GM23338 (cell line): Measurements from ENCODE around the gene AP1S2. TPM values are rescaled to one million over a fixed set of nuclear protein-coding genes. Genes with fewer than 3 reads are reported as not detected.

Experiments
- ATAC-seq: fragments of 200-7000 bp; cut with Tn5 transposase; 3 replicates; pipeline ENCODE4 v1.9.1; 2020
- DNase-seq: peaks from one replicate; pipeline ENCODE4 v3.0.0-alpha.2; 2015; ENCODE audit warnings: low spot score
- H2AFZ ChIP-seq: fragments of 200-600 bp; sonication (generic); 2 replicates; pipeline ENCODE4 v1.8.0; 2016; ENCODE audit warnings: antibody characterized with exemption, mild to moderate bottlenecking, moderate library complexity
- H3F3A ChIP-seq: fragments of 200-600 bp; sonication (generic); replicated peaks from 2 replicates; pipeline ENCODE4 v1.8.0; 2017; ENCODE audit warnings: antibody characterized with exemption, mixed run types, low read depth
- H3K27ac ChIP-seq: fragments of 200-600 bp; sonication (generic); 2 replicates; pipeline ENCODE4 v1.6.1; 2016; ENCODE audit warnings: low read depth
- H3K27me3 ChIP-seq: fragments of 200-600 bp; sonication (generic); 2 replicates; pipeline ENCODE4 v1.8.0; 2016; ENCODE audit warnings: mild to moderate bottlenecking, mixed run types, moderate library complexity; ENCODE audit not compliant: insufficient read depth
- H3K36me3 ChIP-seq: fragments of 200-600 bp; sonication (generic); 2 replicates; pipeline ENCODE4 v1.8.0; 2016; ENCODE audit warnings: mild to moderate bottlenecking; ENCODE audit not compliant: insufficient read depth
- H3K4me1 ChIP-seq: fragments of 200-600 bp; sonication (generic); 2 replicates; pipeline ENCODE4 v1.8.0; 2016; ENCODE audit warnings: mild to moderate bottlenecking, moderate library complexity; ENCODE audit not compliant: insufficient read depth
- H3K4me2 ChIP-seq: fragments of 200-600 bp; sonication (generic); 2 replicates; pipeline ENCODE4 v1.7.1; 2017; ENCODE audit warnings: mixed run types
- H3K4me3 ChIP-seq: fragments of 200-600 bp; sonication (generic); 2 replicates; pipeline ENCODE4 v1.6.1; 2016; ENCODE audit warnings: mixed run types
- H3K79me2 ChIP-seq: fragments of 200-600 bp; sonication (generic); replicated peaks from 2 replicates; pipeline ENCODE4 v1.8.0; 2017; ENCODE audit warnings: mild to moderate bottlenecking; ENCODE audit not compliant: insufficient read depth
- H3K9me2 ChIP-seq: fragments of 200-600 bp; sonication (generic); 2 replicates; pipeline ENCODE4 v1.8.0; 2017; ENCODE audit not compliant: insufficient read depth
- H4K20me1 ChIP-seq: fragments of 200-600 bp; sonication (generic); replicated peaks from 2 replicates; pipeline ENCODE4 v1.8.0; 2017; ENCODE audit warnings: mild to moderate bottlenecking; ENCODE audit not compliant: insufficient read depth
- H3K27ac Mint-ChIP-seq: 2 replicates; pipeline ENCODE4 v1.8.0; 2020; ENCODE audit warnings: inconsistent platforms, mild to moderate bottlenecking, moderate library complexity, mixed read lengths
- H3K27me3 Mint-ChIP-seq: 3 replicates; pipeline ENCODE4 v1.8.0; 2022; ENCODE audit warnings: low read depth, mild to moderate bottlenecking, moderate library complexity, mixed read lengths, inconsistent platforms; ENCODE audit not compliant: insufficient read depth, poor library complexity
- H3K36me3 Mint-ChIP-seq: 3 replicates; pipeline ENCODE4 v1.8.0; 2021; ENCODE audit warnings: low read depth, mild to moderate bottlenecking, inconsistent platforms, moderate library complexity, mixed read lengths
- H3K4me1 Mint-ChIP-seq: 3 replicates; pipeline ENCODE4 v1.8.0; 2020; ENCODE audit warnings: mild to moderate bottlenecking, inconsistent platforms, mixed read lengths
- H3K4me3 Mint-ChIP-seq: 3 replicates; pipeline ENCODE4 v1.8.0; 2021; ENCODE audit warnings: moderate library complexity, mild to moderate bottlenecking, inconsistent platforms, mixed read lengths
- H3K9me3 Mint-ChIP-seq: 3 replicates; pipeline ENCODE4 v1.8.0; 2020; ENCODE audit warnings: moderate library complexity, mild to moderate bottlenecking, inconsistent platforms, mixed read lengths
- CREB1 ChIP-seq: fragments of 250-450 bp; sonication (Bioruptor Pico); IDR thresholded peaks from 2 replicates; pipeline ENCODE4 v1.5.0; 2020; ENCODE audit warnings: low read depth, mild to moderate bottlenecking, moderate library complexity
- EZH2 ChIP-seq: fragments of 200-600 bp; sonication (generic); IDR thresholded peaks from one replicate; pipeline ENCODE4 v1.8.0; 2017; ENCODE audit warnings: antibody characterized with exemption, mild to moderate bottlenecking, low read depth; ENCODE audit not compliant: unreplicated experiment
- EZH2phosphoT487 ChIP-seq: fragments of 200-600 bp; sonication (generic); IDR thresholded peaks from one replicate; pipeline ENCODE4 v1.8.1; 2018; ENCODE audit warnings: antibody characterized with exemption; ENCODE audit not compliant: unreplicated experiment
- JUNB ChIP-seq: IDR thresholded peaks from one replicate; pipeline ENCODE4 v1.6.1; 2016; ENCODE audit warnings: antibody characterized with exemption; ENCODE audit not compliant: unreplicated experiment
- POLR2AphosphoS5 ChIP-seq: IDR thresholded peaks from 2 replicates; pipeline ENCODE4 v1.6.1; 2016; ENCODE audit warnings: antibody characterized with exemption, low read depth
- ZNF114 ChIP-seq: fragments of 250-450 bp; sonication (Bioruptor Pico); IDR thresholded peaks from 2 replicates; pipeline ENCODE4 v1.5.0; 2020; ENCODE audit warnings: mild to moderate bottlenecking, moderate library complexity
- ZNF331 ChIP-seq: fragments of 250-450 bp; sonication (Bioruptor Pico); IDR thresholded peaks from 2 replicates; pipeline ENCODE4 v1.5.0; 2020; ENCODE audit warnings: low read depth, mild to moderate bottlenecking, moderate library complexity
- polyA plus RNA-seq: library from polyadenylated mRNA; unstranded; fragments of >200 nt; fragmentation: Nextera tagmentation; extraction: Ambion mirVana; gene quantifications from 2 replicates; pipeline ENCODE4 v1.2.1, GENCODE V29; 2016
- total RNA-seq: library from RNA; depleted of rRNA; stranded (reverse); fragments of >200 nt; shearing (Covaris generic); gene quantifications from 2 replicates; pipeline ENCODE4 v1.2.3, GENCODE V29; 2014
- TF ChIP-seq, protein P1 (sequence below): fragments of 250-450 bp; sonication (Bioruptor Pico); IDR thresholded peaks from 2 replicates; pipeline ENCODE4 v1.5.0; 2020; ENCODE audit warnings: mild to moderate bottlenecking, moderate library complexity

The AP1S2 gene
- total and polyA plus RNA-seq, 2 experiments from 2014 or later: 160 to 251 TPM

- H4K20me1 ChIP-seq: no peaks in the 10 kb centered on the region
- peak; percentile 93 for ATAC-seq
- H3K4me1 ChIP-seq: no peaks in the 10 kb centered on the region
- peak within 1 kb of the TSS; percentile 77 for H3K4me2 ChIP-seq
- H3K27ac ChIP-seq: peak within 1 kb of the TSS; percentile 87
- DNase-seq: peak; percentile 81
- H3K4me1 Mint-ChIP-seq: 0 out of 3 replicates have a peak, but pooled peaks cover 2% of the 10 kb centered on the region
- no peak within 1 kb of the TSS for H3K4me3 Mint-ChIP-seq
- TF ChIP-seq EZH2 (no peak), POLR2AphosphoS5 (peak; percentile 61; the same call in 1 of the 2 replicates)
- H3K36me3 ChIP-seq: no peaks in the 10 kb centered on the region
- H3K27me3 ChIP-seq: no peaks in the 10 kb centered on the region
- H3K79me2 ChIP-seq: peaks cover 4% of the 10 kb centered on the region; the same call in 1 of the 2 replicates
- no peaks in the 10 kb centered on the region for H3K9me2 ChIP-seq
- H3K9me3 Mint-ChIP-seq: no peaks in the 10 kb centered on the region
- peak within 1 kb of the TSS; percentile 72 for H3K4me3 ChIP-seq
- H3F3A ChIP-seq: no peaks in the 10 kb centered on the region
- peaks cover 5% of the 10 kb centered on the region for H3K36me3 Mint-ChIP-seq
- peaks cover 2% of the 10 kb centered on the region for H3K27me3 Mint-ChIP-seq
- peak within 1 kb of the TSS; percentile 81 for H2AFZ ChIP-seq
- no peak within 1 kb of the TSS for H3K27ac Mint-ChIP-seq
Measured at GRCh38 chrX:15789979-15790768, 64.4 kb downstream of the AP1S2 start, which contains the start of gene ZRSR2. ZRSR2 (plus strand) TSS chrX:15790484; CDS start chrX:15790496, 12 bp downstream.

DNA sequence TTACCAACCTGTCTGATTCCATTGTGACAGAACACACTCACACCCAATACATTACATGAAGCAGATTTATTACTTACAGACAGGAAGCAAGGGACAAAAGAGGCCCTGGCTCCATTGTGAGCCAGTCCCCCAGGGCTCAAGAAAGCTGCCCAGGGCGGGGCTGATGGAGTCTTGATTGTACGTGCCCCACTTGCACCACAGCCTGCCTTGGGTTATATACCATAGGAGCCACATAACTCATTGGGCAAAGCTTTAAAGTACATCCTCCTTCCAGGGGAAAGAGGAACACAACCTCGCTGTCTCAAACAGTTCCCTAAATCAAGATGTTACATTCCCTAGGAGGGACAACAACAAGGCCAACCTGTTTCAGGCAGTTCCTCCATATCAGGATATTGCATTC is 67.7 kb downstream of the AP1S2 start:
- Histone ChIP-seq H3K4me1 (no peaks in the 10 kb centered on the region), H3K4me2 (no peak overlapping the region), H3K4me3 (no peak overlapping the region), H3K36me3 (no peaks in the 10 kb centered on the region), H2AFZ (no peak overlapping the region), H3K9me2 (no peaks in the 10 kb centered on the region), H3K27me3 (no peaks in the 10 kb centered on the region), H3K79me2 (no peaks in the 10 kb centered on the region; the same call in 1 of the 2 replicates), H3F3A (no peaks in the 10 kb centered on the region), H4K20me1 (no peaks in the 10 kb centered on the region), H3K27ac (no peak overlapping the region)
- DNase-seq (no peak), ATAC-seq (no peak)
- TF ChIP-seq CREB1 (no peak), EZH2phosphoT487 (no peak), ZNF114 (CRISPR knock-in tag) (no peak)
- Mint-ChIP-seq H3K27me3 (peaks cover 4% of the 10 kb centered on the region), H3K27ac (no peak overlapping the region), H3K36me3 (peaks cover 11% of the 10 kb centered on the region), H3K4me3 (no peak overlapping the region), H3K4me1 (0 out of 3 replicates have a peak, but pooled peaks cover 2% of the 10 kb centered on the region), H3K9me3 (no peaks in the 10 kb centered on the region)

DNA sequence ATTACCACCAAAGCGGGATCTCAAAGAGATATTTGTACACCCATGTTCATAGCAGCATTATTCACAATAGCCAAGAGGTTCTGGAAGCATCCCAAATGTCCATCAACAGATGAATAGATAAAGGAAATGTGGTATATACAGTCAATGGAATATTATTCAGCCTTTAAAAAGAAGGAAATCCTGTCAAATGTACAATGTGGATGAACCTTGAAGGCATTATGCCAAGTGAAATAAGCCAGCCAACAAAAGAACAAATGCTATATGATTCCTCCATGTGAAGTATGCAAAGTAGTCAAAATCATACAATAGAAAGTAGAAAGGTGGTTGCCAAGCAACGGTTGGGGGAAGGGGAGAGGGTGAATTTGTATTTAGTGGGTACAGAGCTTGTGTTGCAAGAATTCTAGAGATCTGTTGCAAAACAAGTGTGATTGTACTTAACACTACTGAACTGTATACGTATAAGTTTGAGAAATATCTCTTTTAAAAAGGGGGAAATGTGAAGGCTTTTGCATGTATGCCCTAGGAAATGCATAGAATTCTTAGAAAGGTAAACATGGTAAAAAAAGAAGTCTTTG is 69.3 kb downstream of the AP1S2 start:
- Mint-ChIP-seq H3K4me1 (0 out of 3 replicates have a peak, but pooled peaks cover 2% of the 10 kb centered on the region), H3K36me3 (peaks cover 13% of the 10 kb centered on the region), H3K9me3 (no peaks in the 10 kb centered on the region), H3K27ac (no peak overlapping the region), H3K4me3 (no peak overlapping the region), H3K27me3 (peaks cover 4% of the 10 kb centered on the region)
- Histone ChIP-seq H3K27ac (no peak overlapping the region), H3K36me3 (no peaks in the 10 kb centered on the region), H3K4me3 (no peak overlapping the region), H3K9me2 (no peaks in the 10 kb centered on the region), H3K27me3 (no peaks in the 10 kb centered on the region), H2AFZ (no peak overlapping the region), H3F3A (no peaks in the 10 kb centered on the region), H3K4me2 (no peak overlapping the region), H3K4me1 (no peaks in the 10 kb centered on the region), H3K79me2 (no peaks in the 10 kb centered on the region), H4K20me1 (no peaks in the 10 kb centered on the region)
- DNase-seq: no peak
- ATAC-seq: no peak
- TF ChIP-seq ZNF331 (CRISPR knock-in tag) (no peak), JUNB (no peak), POLR2AphosphoS5 (no peak), EZH2 (no peak)
- TF ChIP-seq, protein P1, sequence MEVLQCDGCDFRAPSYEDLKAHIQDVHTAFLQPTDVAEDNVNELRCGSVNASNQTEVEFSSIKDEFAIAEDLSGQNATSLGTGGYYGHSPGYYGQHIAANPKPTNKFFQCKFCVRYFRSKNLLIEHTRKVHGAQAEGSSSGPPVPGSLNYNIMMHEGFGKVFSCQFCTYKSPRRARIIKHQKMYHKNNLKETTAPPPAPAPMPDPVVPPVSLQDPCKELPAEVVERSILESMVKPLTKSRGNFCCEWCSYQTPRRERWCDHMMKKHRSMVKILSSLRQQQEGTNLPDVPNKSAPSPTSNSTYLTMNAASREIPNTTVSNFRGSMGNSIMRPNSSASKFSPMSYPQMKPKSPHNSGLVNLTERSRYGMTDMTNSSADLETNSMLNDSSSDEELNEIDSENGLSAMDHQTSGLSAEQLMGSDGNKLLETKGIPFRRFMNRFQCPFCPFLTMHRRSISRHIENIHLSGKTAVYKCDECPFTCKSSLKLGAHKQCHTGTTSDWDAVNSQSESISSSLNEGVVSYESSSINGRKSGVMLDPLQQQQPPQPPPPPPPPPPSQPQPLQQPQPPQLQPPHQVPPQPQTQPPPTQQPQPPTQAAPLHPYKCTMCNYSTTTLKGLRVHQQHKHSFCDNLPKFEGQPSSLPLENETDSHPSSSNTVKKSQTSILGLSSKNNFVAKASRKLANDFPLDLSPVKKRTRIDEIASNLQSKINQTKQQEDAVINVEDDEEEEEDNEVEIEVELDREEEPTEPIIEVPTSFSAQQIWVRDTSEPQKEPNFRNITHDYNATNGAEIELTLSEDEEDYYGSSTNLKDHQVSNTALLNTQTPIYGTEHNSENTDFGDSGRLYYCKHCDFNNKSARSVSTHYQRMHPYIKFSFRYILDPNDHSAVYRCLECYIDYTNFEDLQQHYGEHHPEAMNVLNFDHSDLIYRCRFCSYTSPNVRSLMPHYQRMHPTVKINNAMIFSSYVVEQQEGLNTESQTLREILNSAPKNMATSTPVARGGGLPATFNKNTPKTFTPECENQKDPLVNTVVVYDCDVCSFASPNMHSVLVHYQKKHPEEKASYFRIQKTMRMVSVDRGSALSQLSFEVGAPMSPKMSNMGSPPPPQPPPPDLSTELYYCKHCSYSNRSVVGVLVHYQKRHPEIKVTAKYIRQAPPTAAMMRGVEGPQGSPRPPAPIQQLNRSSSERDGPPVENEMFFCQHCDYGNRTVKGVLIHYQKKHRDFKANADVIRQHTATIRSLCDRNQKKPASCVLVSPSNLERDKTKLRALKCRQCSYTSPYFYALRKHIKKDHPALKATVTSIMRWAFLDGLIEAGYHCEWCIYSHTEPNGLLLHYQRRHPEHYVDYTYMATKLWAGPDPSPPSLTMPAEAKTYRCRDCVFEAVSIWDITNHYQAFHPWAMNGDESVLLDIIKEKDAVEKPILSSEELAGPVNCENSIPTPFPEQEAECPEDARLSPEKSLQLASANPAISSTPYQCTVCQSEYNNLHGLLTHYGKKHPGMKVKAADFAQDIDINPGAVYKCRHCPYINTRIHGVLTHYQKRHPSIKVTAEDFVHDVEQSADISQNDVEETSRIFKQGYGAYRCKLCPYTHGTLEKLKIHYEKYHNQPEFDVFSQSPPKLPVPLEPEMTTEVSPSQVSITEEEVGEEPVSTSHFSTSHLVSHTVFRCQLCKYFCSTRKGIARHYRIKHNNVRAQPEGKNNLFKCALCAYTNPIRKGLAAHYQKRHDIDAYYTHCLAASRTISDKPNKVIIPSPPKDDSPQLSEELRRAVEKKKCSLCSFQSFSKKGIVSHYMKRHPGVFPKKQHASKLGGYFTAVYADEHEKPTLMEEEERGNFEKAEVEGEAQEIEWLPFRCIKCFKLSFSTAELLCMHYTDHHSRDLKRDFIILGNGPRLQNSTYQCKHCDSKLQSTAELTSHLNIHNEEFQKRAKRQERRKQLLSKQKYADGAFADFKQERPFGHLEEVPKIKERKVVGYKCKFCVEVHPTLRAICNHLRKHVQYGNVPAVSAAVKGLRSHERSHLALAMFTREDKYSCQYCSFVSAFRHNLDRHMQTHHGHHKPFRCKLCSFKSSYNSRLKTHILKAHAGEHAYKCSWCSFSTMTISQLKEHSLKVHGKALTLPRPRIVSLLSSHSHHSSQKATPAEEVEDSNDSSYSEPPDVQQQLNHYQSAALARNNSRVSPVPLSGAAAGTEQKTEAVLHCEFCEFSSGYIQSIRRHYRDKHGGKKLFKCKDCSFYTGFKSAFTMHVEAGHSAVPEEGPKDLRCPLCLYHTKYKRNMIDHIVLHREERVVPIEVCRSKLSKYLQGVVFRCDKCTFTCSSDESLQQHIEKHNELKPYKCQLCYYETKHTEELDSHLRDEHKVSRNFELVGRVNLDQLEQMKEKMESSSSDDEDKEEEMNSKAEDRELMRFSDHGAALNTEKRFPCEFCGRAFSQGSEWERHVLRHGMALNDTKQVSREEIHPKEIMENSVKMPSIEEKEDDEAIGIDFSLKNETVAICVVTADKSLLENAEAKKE (CRISPR knock-in tag): no peak
